ENCODE measurements around the gene SPAG17.

- TF ChIP-seq POLR2A (IDR thresholded peaks at IDR 0.05) (no peak), CTCF (IDR thresholded peaks at IDR 0.05) (no peak), EP300 (IDR thresholded peaks at IDR 0.05) (no peak)
Measured at GRCh38 chr1:118117521-118117920, 67.5 kb downstream of the SPAG17 start.

Data from ovary (tissue), 3 donors.